GM21529 (cell line): ENCODE data around the gene C8A.

ENCODE experiments used
- ATAC-seq: cut with Tn5 transposase; IDR thresholded peaks from one replicate; pipeline ENCODE4 v1.9.1; 2021; ENCODE audit not compliant: unreplicated experiment

Gene C8A

GRCh38 chr1:56924116-56924515 is 69.5 kb downstream of the C8A start:
- no peak for ATAC-seq

GRCh38 chr1:56925193-56925592 is 70.6 kb downstream of the C8A start:
- no peak for ATAC-seq

- no peak for ATAC-seq
These were observed 72.6 kb downstream of the C8A start for GRCh38 chr1:56927171-56927570.

GRCh38 chr1:56927986-56928385 is 73.4 kb downstream of the C8A start:
- ATAC-seq, result no peak

- ATAC-seq, result no peak
These were observed 74.9 kb downstream of the C8A start for GRCh38 chr1:56929492-56929891.

GRCh38 chr1:56931211-56931610 is 76.6 kb downstream of the C8A start:
- ATAC-seq, result no peak

GRCh38 chr1:56931686-56932085 is 77.1 kb downstream of the C8A start:
- ATAC-seq, result no peak

GRCh38 chr1:56933161-56933560 is 78.6 kb downstream of the C8A start:
- no peak for ATAC-seq

- no peak for ATAC-seq
These were observed 79.0 kb downstream of the C8A start for GRCh38 chr1:56933606-56934005.

GRCh38 chr1:56934430-56935060 is 79.9 kb downstream of the C8A start:
- no peak for ATAC-seq

GRCh38 chr1:56938646-56939045 is 84.0 kb downstream of the C8A start:
- no peak for ATAC-seq

GRCh38 chr1:56939209-56939608 is 84.6 kb downstream of the C8A start:
- no peak for ATAC-seq

GRCh38 chr1:56940039-56940438 is 85.4 kb downstream of the C8A start:
- no peak for ATAC-seq

GRCh38 chr1:56948403-56949023 is 93.9 kb downstream of the C8A start:
- ATAC-seq, result no peak

GRCh38 chr1:56952501-56952900 is 97.9 kb downstream of the C8A start:
- no peak for ATAC-seq

GRCh38 chr1:56953386-56953785 is 98.8 kb downstream of the C8A start:
- no peak for ATAC-seq

GRCh38 chr1:56954664-56955063 is 100.1 kb downstream of the C8A start:
- no peak for ATAC-seq

- no peak for ATAC-seq
These were observed 103.3 kb downstream of the C8A start for GRCh38 chr1:56957931-56958330.

GRCh38 chr1:56958526-56958925 is 103.9 kb downstream of the C8A start:
- no peak for ATAC-seq

GRCh38 chr1:56961426-56961825 is 106.8 kb downstream of the C8A start:
- ATAC-seq, result no peak

- ATAC-seq, result no peak
These were observed 109.1 kb downstream of the C8A start for GRCh38 chr1:56963667-56964066.

GRCh38 chr1:56964349-56965017 is 109.9 kb downstream of the C8A start:
- no peak for ATAC-seq
